HUES6 (cell line): ENCODE data around the gene UBP1.
"Not testable (repeated sequence)": the region's sequence is repeated elsewhere in the genome, so short reads cannot be mapped to it uniquely, and the experiment has no call there.

Experiments
- H3K27ac ChIP-seq: 2 replicates; pipeline ENCODE4 v1.7.0; 2013; ENCODE audit warnings: low read depth, mild to moderate bottlenecking, low read length, inconsistent platforms
- H3K27me3 ChIP-seq: 2 replicates; pipeline ENCODE4 v1.6.1; 2013; ENCODE audit warnings: low read length; ENCODE audit not compliant: control insufficient read depth, insufficient read depth
- H3K36me3 ChIP-seq: 2 replicates; pipeline ENCODE4 v1.6.1; 2013; ENCODE audit warnings: low read length; ENCODE audit not compliant: control insufficient read depth, insufficient read depth
- H3K4me1 ChIP-seq: 2 replicates; pipeline ENCODE4 v1.6.1; 2013; ENCODE audit warnings: low read length; ENCODE audit not compliant: control insufficient read depth, insufficient read depth
- H3K4me3 ChIP-seq: 2 replicates; pipeline ENCODE4 v1.5.1; 2013; ENCODE audit warnings: low read depth, low read length
- H3K9ac ChIP-seq: one replicate; pipeline ENCODE4 v1.6.1; 2013; ENCODE audit warnings: mild to moderate bottlenecking, low read length
- H3K9me3 ChIP-seq: 2 replicates; pipeline ENCODE4 v1.6.1; 2013; ENCODE audit warnings: low read depth, low read length; ENCODE audit not compliant: control insufficient read depth, insufficient read depth

The UBP1 gene

GRCh38 chr3:33417066-33417673, 23.0 kb downstream of the UBP1 start:
- Histone ChIP-seq H3K27ac (no peak overlapping the region), H3K9ac (no peak overlapping the region), H3K27me3 (no peaks in the 10 kb centered on the region), H3K36me3 (peaks cover 83% of the 10 kb centered on the region), H3K4me1 (no peaks in the 10 kb centered on the region), H3K4me3 (no peak overlapping the region), H3K9me3 (no peaks in the 10 kb centered on the region)

DNA sequence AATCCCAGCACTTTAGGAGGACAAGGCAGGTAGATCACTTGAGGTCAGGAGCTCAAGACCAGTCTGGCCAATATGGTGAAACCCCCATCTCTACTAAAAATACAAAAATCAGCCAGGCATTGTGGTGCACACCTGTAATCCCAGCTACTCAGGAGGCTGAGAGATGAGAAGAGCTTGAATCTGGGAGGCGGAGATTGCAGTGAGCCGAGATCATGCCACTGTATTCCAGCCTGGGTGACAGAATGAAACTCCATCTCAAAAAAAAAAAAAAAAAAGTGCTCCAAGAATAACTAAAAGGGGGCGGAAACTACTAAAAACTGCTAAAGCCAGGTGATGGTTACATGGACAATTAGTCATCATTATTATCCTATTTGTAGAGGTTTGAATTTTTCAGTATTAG, 29.4 kb downstream of the UBP1 start:
- H3K36me3 ChIP-seq, result peaks cover 95% of the 10 kb centered on the region
- not testable (repeated sequence) for H3K27me3 ChIP-seq, H3K4me3 ChIP-seq, H3K4me1 ChIP-seq, H3K9ac ChIP-seq, H3K27ac ChIP-seq, H3K9me3 ChIP-seq

DNA sequence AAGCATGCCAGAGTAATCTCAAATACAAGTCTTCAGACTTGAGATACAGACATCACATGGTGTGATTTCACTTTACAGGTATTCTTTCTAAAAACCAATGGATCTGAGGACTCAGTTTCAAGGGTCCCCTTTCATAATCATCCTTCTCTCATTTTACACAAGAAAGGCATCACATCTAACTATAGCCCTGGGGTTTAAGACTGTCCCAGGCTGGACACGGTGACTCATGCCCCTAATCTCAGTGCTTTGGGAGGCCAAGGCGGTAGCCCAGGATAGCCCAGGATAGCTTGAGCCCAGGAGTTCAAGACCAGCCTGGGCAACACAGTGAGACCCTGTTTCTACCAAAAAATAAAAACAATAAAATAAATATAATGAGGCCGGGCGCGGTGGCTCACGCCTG, 36.4 kb downstream of the UBP1 start:
- no peak overlapping the region for H3K9ac ChIP-seq
- no peaks in the 10 kb centered on the region for H3K9me3 ChIP-seq
- H3K4me3 ChIP-seq, result no peak overlapping the region
- H3K27me3 ChIP-seq, result no peaks in the 10 kb centered on the region
- H3K36me3 ChIP-seq, result peaks cover 95% of the 10 kb centered on the region
- H3K4me1 ChIP-seq, result no peaks in the 10 kb centered on the region
- no peak overlapping the region for H3K27ac ChIP-seq

- Histone ChIP-seq H3K4me3 (no peak overlapping the region), H3K9me3 (no peaks in the 10 kb centered on the region), H3K27me3 (no peaks in the 10 kb centered on the region), H3K4me1 (no peaks in the 10 kb centered on the region), H3K36me3 (peaks cover 95% of the 10 kb centered on the region), H3K27ac (no peak overlapping the region), H3K9ac (no peak overlapping the region)
These were observed 37.3 kb downstream of the UBP1 start for GRCh38 chr3:33402936-33403335.

DNA sequence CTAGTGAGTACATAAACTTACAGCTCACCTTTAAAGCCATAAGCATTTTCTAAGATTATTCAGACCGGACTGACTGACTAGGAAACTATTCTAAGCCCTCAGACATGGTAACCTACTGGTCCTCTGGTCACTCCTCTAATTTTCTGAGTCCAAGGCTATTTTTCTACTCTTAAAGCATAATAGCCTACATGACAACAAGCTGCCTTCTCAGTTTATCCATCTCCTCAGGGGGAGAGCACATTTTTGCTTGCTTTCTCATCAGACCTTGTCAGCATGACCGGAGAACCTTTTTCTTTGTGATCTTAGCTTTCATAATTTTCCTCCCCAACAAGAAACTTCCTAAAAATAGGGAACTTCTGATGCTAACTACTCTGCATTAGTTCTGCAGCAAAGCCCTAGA, 38.4 kb downstream of the UBP1 start:
- Histone ChIP-seq H3K27ac (no peak overlapping the region), H3K9ac (no peak overlapping the region), H3K4me1 (no peaks in the 10 kb centered on the region), H3K4me3 (no peak overlapping the region), H3K27me3 (no peaks in the 10 kb centered on the region), H3K9me3 (no peaks in the 10 kb centered on the region), H3K36me3 (peaks cover 96% of the 10 kb centered on the region)

DNA sequence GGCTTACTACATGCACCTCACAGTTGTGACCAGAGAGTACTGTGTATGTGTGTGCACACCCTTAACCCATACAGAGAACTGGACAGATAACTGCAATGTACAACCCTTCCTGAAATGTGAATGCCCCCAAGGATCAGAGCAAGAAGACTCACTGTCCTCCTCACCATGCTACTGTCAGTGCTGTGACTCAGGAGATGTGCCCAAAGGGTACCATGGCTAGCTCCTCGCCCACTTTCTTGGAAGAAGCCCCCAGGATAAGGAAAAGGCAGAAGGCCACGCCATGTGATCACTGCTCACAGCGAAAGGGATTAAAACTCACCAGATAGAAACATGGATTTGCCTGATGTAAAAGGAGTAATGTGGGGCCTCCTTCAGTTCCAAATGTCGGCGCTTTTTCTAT, 41.8 kb downstream of the UBP1 start:
- Histone ChIP-seq H3K4me3 (no peak overlapping the region), H3K27ac (no peak overlapping the region), H3K36me3 (peaks cover 98% of the 10 kb centered on the region), H3K9me3 (no peaks in the 10 kb centered on the region), H3K9ac (no peak overlapping the region), H3K27me3 (no peaks in the 10 kb centered on the region), H3K4me1 (no peaks in the 10 kb centered on the region)

GRCh38 chr3:33395900-33396299, 44.3 kb downstream of the UBP1 start:
- peaks cover 98% of the 10 kb centered on the region for H3K36me3 ChIP-seq
- no peaks in the 10 kb centered on the region for H3K4me1 ChIP-seq

GRCh38 chr3:33394403-33395054, 45.7 kb downstream of the UBP1 start:
- Histone ChIP-seq H3K9me3 (no peaks in the 10 kb centered on the region), H3K4me1 (no peaks in the 10 kb centered on the region), H3K27me3 (no peaks in the 10 kb centered on the region), H3K4me3 (no peak overlapping the region), H3K27ac (no peak overlapping the region), H3K36me3 (peaks cover 97% of the 10 kb centered on the region), H3K9ac (no peak overlapping the region)

More at GRCh38 chr3:33395900-33396299, 44.3 kb downstream of the UBP1 start:
- Histone ChIP-seq H3K4me3 (no peak overlapping the region), H3K9me3 (no peaks in the 10 kb centered on the region), H3K9ac (no peak overlapping the region), H3K27me3 (no peaks in the 10 kb centered on the region), H3K27ac (no peak overlapping the region)

DNA sequence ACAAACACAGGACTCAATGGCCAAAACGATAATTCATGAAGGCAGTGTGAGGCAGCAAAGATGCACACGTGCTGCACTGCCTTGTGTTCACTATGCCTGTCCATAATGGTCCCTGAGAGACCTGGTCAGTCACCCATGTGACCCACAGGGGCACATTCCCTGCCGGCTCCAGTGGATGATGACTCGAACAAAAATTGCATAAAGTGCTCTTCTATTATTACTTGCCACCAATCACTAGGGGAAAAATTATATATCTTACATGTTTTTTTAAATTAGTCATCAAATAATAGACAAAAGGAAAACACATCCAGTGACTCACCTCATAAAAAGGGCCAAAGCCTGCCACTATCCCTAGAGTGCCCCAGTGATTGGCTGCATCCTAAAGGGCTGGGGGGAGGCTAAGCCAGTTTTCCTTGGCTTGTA, 47.5 kb downstream of the UBP1 start:
- H3K36me3 ChIP-seq, result peaks cover 94% of the 10 kb centered on the region
- no peak overlapping the region for H3K9ac ChIP-seq

DNA sequence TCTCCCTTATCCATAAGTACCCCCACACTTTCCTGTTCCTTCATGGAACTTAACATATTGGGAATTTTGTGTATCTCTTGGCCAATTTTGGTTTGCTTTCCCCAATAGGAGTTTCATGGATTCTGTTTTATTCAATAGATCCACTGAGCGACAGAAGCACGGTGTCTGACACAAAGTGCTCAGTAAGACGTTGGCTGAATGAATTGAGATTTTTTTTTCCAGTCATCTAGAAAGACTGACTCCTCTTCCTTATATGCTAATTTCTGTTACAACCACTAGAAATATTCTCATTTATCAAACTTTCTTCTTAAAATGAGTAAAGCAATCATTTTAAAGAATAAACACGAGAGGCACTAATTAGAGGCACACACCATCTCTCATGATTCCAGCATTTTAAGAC, 48.1 kb downstream of the UBP1 start:
- H3K36me3 ChIP-seq, result peaks cover 93% of the 10 kb centered on the region
- H3K4me3 ChIP-seq, result no peak overlapping the region
- no peak overlapping the region for H3K9ac ChIP-seq
- no peaks in the 10 kb centered on the region for H3K9me3 ChIP-seq
- no peaks in the 10 kb centered on the region for H3K27me3 ChIP-seq
- H3K27ac ChIP-seq, result no peak overlapping the region
- H3K4me1 ChIP-seq, result no peaks in the 10 kb centered on the region

More for the DNA sequence above, 47.5 kb downstream of the UBP1 start:
- H3K4me3 ChIP-seq, result no peak overlapping the region
- no peaks in the 10 kb centered on the region for H3K4me1 ChIP-seq
- no peak overlapping the region for H3K27ac ChIP-seq
- H3K27me3 ChIP-seq, result no peaks in the 10 kb centered on the region
- H3K9me3 ChIP-seq, result no peaks in the 10 kb centered on the region

- no peak overlapping the region for H3K27ac ChIP-seq
- peaks cover 93% of the 10 kb centered on the region for H3K36me3 ChIP-seq
- H3K9ac ChIP-seq, result no peak overlapping the region
- H3K4me3 ChIP-seq, result no peak overlapping the region
- no peaks in the 10 kb centered on the region for H3K4me1 ChIP-seq
- H3K27me3 ChIP-seq, result no peaks in the 10 kb centered on the region
- H3K9me3 ChIP-seq, result no peaks in the 10 kb centered on the region
These were observed 48.8 kb downstream of the UBP1 start for GRCh38 chr3:33391255-33391995.
